Measurements from ENCODE around the gene IFNL4. TPM values are rescaled to one million over a fixed set of nuclear protein-coding genes. Genes with fewer than 3 reads are reported as not detected.
A peak's percentile ranks its signal among the peaks of the same experiment; 100 is the strongest.

IFNL4 gene
- total and polyA plus RNA-seq, 2 donors from 2014 or later: not detected

GRCh38 chr19:39251846-39252245, 3.2 kb upstream of the IFNL4 start:
- H3K36me3 ChIP-seq (ENCODE audit: control insufficient read depth in 2 of 3, insufficient read depth in 3 of 3, low read length in 3 of 3): no peaks in the 10 kb centered on the region
- no peaks in the 10 kb centered on the region for H3K9me3 ChIP-seq (ENCODE audit: control insufficient read depth in 2 of 3, insufficient read depth in 1 of 3, low read length in 3 of 3)
- H3K4me1 ChIP-seq (ENCODE audit: control insufficient read depth in 2 of 3, insufficient read depth in 2 of 3, low read depth in 1 of 3, low read length in 3 of 3): peaks cover 0 to 2% (median 0%) of the 10 kb centered on the region in 3 donors
- intact Hi-C loops (cut with DNase I): no loop called here
- H3K27ac ChIP-seq (ENCODE audit: low read depth in 2 of 2, low read length in 2 of 2): no peak overlapping the region
- no peak overlapping the region for H3K4me3 ChIP-seq (ENCODE audit: low read length in 3 of 3)
- no peak for FAIRE-seq
- TF ChIP-seq, protein P1, sequence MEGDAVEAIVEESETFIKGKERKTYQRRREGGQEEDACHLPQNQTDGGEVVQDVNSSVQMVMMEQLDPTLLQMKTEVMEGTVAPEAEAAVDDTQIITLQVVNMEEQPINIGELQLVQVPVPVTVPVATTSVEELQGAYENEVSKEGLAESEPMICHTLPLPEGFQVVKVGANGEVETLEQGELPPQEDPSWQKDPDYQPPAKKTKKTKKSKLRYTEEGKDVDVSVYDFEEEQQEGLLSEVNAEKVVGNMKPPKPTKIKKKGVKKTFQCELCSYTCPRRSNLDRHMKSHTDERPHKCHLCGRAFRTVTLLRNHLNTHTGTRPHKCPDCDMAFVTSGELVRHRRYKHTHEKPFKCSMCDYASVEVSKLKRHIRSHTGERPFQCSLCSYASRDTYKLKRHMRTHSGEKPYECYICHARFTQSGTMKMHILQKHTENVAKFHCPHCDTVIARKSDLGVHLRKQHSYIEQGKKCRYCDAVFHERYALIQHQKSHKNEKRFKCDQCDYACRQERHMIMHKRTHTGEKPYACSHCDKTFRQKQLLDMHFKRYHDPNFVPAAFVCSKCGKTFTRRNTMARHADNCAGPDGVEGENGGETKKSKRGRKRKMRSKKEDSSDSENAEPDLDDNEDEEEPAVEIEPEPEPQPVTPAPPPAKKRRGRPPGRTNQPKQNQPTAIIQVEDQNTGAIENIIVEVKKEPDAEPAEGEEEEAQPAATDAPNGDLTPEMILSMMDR (IDR thresholded peaks at IDR 0.05; ENCODE audit: borderline replicate concordance, extremely low read depth, insufficient read depth): no peak
- peaks cover 18% of the 10 kb centered on the region for H3K27me3 ChIP-seq (ENCODE audit: control insufficient read depth, insufficient read depth, low read length)
- DNase-seq: no peak
- no peak overlapping the region for H3K9ac ChIP-seq (ENCODE audit: low read length in 3 of 3)

DNA sequence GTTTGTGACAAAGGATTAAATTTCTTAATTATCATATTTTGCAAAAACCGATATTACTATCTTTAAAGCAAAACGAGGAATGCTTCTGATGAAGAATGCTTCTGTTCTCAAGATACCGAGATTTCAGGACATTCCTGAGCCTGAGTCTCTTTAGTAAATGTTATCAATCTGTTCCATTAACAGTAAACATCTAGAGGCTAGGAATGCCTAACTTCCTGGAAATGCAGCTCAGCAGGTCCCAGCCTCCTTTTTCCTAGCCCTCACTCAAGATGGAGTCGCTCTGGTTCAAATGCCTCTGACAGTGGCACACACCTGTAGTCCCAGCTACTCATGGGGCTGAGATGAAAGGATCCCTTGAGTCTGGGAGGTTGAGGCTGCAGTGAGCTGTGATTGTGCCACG, 2.4 kb upstream of the IFNL4 start:
- Histone ChIP-seq H3K9ac (ENCODE audit: low read length in 3 of 3) (no peak overlapping the region), H3K27ac (ENCODE audit: low read depth in 2 of 2, low read length in 2 of 2) (no peak overlapping the region), H3K36me3 (ENCODE audit: control insufficient read depth in 2 of 3, insufficient read depth in 3 of 3, low read length in 3 of 3) (no peaks in the 10 kb centered on the region), H3K4me1 (ENCODE audit: control insufficient read depth in 2 of 3, insufficient read depth in 2 of 3, low read depth in 1 of 3, low read length in 3 of 3) (peaks cover 0 to 2% (median 0%) of the 10 kb centered on the region in 3 donors), H3K4me3 (ENCODE audit: low read length in 3 of 3) (no peak overlapping the region), H3K27me3 (ENCODE audit: control insufficient read depth, insufficient read depth, low read length) (peaks cover 18% of the 10 kb centered on the region), H3K9me3 (ENCODE audit: control insufficient read depth in 2 of 3, insufficient read depth in 1 of 3, low read length in 3 of 3) (no peaks in the 10 kb centered on the region)
- intact Hi-C loops (cut with DNase I): no loop called here
- no peak for DNase-seq
- TF ChIP-seq, protein P1 (IDR thresholded peaks at IDR 0.05; ENCODE audit: borderline replicate concordance, extremely low read depth, insufficient read depth): no peak
- no peak for FAIRE-seq

GRCh38 chr19:39247701-39248664, 673 bp downstream of the IFNL4 start:
- no peaks in the 10 kb centered on the region for H3K9me3 ChIP-seq (ENCODE audit: control insufficient read depth in 2 of 3, insufficient read depth in 1 of 3, low read length in 3 of 3)
- intact Hi-C loops (cut with DNase I): no loop called here
- no peak for FAIRE-seq
- no peak overlapping the region for H3K27ac ChIP-seq (ENCODE audit: low read depth in 2 of 2, low read length in 2 of 2)
- peaks cover 18% of the 10 kb centered on the region for H3K27me3 ChIP-seq (ENCODE audit: control insufficient read depth, insufficient read depth, low read length)
- TF ChIP-seq, protein P1 (IDR thresholded peaks at IDR 0.05; ENCODE audit: borderline replicate concordance, extremely low read depth, insufficient read depth): no peak
- H3K36me3 ChIP-seq (ENCODE audit: control insufficient read depth in 2 of 3, insufficient read depth in 3 of 3, low read length in 3 of 3): no peaks in the 10 kb centered on the region
- peak in 4 of 5 donors; percentile 27 to 64 (median 50) for DNase-seq
- no peak overlapping the region for H3K9ac ChIP-seq (ENCODE audit: low read length in 3 of 3)
- peaks cover 0 to 2% (median 0%) of the 10 kb centered on the region in 3 donors for H3K4me1 ChIP-seq (ENCODE audit: control insufficient read depth in 2 of 3, insufficient read depth in 2 of 3, low read depth in 1 of 3, low read length in 3 of 3)
- no peak overlapping the region for H3K4me3 ChIP-seq (ENCODE audit: low read length in 3 of 3)
